K562 (cell line): ENCODE data around the gene ITPR1. TPM values are rescaled to one million over a fixed set of nuclear protein-coding genes. Genes with fewer than 3 reads are reported as not detected.

Experiments
- CC2D1A ChIP-seq: fragments of 450-650 bp; IDR thresholded peaks from 2 replicates; pipeline ENCODE4 v1.6.1; 2017; ENCODE audit warnings: mild to moderate bottlenecking
- CEBPB ChIP-seq: fragments of 450-650 bp; IDR thresholded peaks from 2 replicates; pipeline ENCODE4 v1.6.1; 2016; ENCODE audit warnings: missing genetic modification characterization, missing compliant biosample characterization
- DACH1 ChIP-seq: fragments of 450-650 bp; IDR thresholded peaks from 2 replicates; pipeline ENCODE4 v1.6.1; 2018; ENCODE audit not compliant: partially characterized antibody
- FOS ChIP-seq: IDR thresholded peaks from 3 replicates; pipeline ENCODE4 v1.6.1; 2011; ENCODE audit not compliant: insufficient read length; ENCODE audit errors: extremely low read depth
- FOSL1 ChIP-seq: fragments of 200-800 bp; sonication (Bioruptor generic); conservative IDR thresholded peaks from 2 replicates; pipeline ENCODE4 v1.6.1; 2016; ENCODE audit warnings: missing genetic modification characterization, missing compliant biosample characterization
- GATAD2B ChIP-seq: fragments of 450-650 bp; IDR thresholded peaks from 2 replicates; pipeline ENCODE4 v1.6.1; 2017; ENCODE audit warnings: mild to moderate bottlenecking, borderline replicate concordance
- HDAC1 ChIP-seq, 2 experiments: fragments of 450-650 bp; IDR thresholded peaks; 2 replicates each; pipeline ENCODE4 v1.6.1; 2016 to 2017; ENCODE audit warnings: inconsistent platforms in 1 of 2, mild to moderate bottlenecking in 1 of 2, moderate library complexity in 1 of 2
- HLTF ChIP-seq: fragments of 450-650 bp; IDR thresholded peaks from 2 replicates; pipeline ENCODE4 v1.6.1; 2016
- JUN ChIP-seq, 2 experiments: sonication (generic) in 1 of 2; formaldehyde crosslinking in 1 of 2; IDR thresholded peaks; 2 replicates each; pipeline versions ENCODE4 v1.6.1 to v1.8.0; 2012 to 2022; ENCODE audit warnings: borderline replicate concordance in 2 of 2, mild to moderate bottlenecking in 2 of 2, improper control_type of control experiment in 1 of 2, low read depth in 1 of 2, low read length in 1 of 2, missing genetic modification reagents in 1 of 2
- MTA1 ChIP-seq: fragments of 450-650 bp; IDR thresholded peaks from 2 replicates; pipeline ENCODE4 v1.6.1; 2017; ENCODE audit warnings: borderline replicate concordance
- SMARCA4 ChIP-seq: fragments of 450-650 bp; IDR thresholded peaks from 2 replicates; pipeline ENCODE4 v1.6.1; 2016
- SMARCE1 ChIP-seq: fragments of 450-650 bp; IDR thresholded peaks from 2 replicates; pipeline ENCODE4 v1.7.1; 2016; ENCODE audit warnings: mild to moderate bottlenecking
- TCF3 ChIP-seq: sonication (generic); formaldehyde crosslinking; IDR thresholded peaks from 2 replicates; pipeline ENCODE4 v1.4.0; 2020; ENCODE audit warnings: mild to moderate bottlenecking, missing genetic modification reagents
- ZNF23 ChIP-seq: fragments of 250-450 bp; sonication (Bioruptor Pico); IDR thresholded peaks from 2 replicates; pipeline ENCODE4 v1.4.0; 2020; ENCODE audit warnings: mild to moderate bottlenecking
- ZNF316 ChIP-seq: fragments of 450-650 bp; IDR thresholded peaks from 2 replicates; pipeline ENCODE4 v1.6.1; 2016
- polyA plus RNA-seq, 8 experiments: library from polyadenylated mRNA; depleted of rRNA in 4 of 8; stranded (reverse) in 5 of 8; unstranded in 3 of 8; fragments of >200 nt; fragmentation: Nextera tagmentation in 2 of 8; fragmentation: Illumina TruSeq in 1 of 8; extraction: Ambion mirVana in 2 of 8; extraction: Trizol in 1 of 8; gene quantifications; 2 replicates each; pipeline versions ENCODE4 v1.2.1 to v1.2.3, GENCODE V29; 2011 to 2014; ENCODE audit warnings: inconsistent platforms in 1 of 8, missing spikeins in 1 of 8
- total RNA-seq, 7 experiments: library from RNA; depleted of rRNA in 6 of 7; stranded (reverse); fragments of >200 nt in 6 of 7; fragmentation: Illumina TruSeq in 2 of 7; extraction: Trizol in 2 of 7; gene quantifications; 2 replicates each; pipeline versions ENCODE4 v1.2.1 to v1.2.3, GENCODE V29; 2011 to 2021; ENCODE audit warnings: low replicate concordance in 1 of 7
- TF ChIP-seq, protein P1 (sequence below): fragments of 200-600 bp; sonication (generic); IDR thresholded peaks from one replicate; pipeline ENCODE4 v1.6.1; 2012; ENCODE audit warnings: mild to moderate bottlenecking, low read depth, low read length, inconsistent platforms

ITPR1 gene
- total and polyA plus RNA-seq, 9 of the 15 experiments (the other 6 are each of a cell fraction or from before 2014, with no cell fraction given) = 22.4 to 40.0 (median 27.4) TPM

DNA sequence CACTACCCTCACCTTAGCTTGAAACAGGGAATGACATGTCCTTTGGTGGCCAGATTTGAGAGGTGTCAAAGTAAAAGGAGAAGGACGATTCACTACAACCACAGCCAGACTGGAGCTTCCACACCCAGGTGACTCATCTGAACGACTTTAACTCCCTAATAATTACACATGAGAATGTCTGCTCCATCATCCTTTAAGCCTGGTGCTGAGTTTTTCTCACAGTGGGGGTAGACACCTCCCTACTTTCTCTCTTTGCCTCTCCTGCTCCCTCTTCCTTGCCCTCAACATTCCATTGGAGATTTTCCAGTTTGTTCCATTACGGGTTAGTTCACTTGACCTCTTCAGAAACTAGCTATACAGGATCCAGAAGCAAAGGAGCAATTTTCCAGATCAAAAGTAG lies 331.8 kb downstream of the ITPR1 start (continued):
- TF ChIP-seq, protein P1, sequence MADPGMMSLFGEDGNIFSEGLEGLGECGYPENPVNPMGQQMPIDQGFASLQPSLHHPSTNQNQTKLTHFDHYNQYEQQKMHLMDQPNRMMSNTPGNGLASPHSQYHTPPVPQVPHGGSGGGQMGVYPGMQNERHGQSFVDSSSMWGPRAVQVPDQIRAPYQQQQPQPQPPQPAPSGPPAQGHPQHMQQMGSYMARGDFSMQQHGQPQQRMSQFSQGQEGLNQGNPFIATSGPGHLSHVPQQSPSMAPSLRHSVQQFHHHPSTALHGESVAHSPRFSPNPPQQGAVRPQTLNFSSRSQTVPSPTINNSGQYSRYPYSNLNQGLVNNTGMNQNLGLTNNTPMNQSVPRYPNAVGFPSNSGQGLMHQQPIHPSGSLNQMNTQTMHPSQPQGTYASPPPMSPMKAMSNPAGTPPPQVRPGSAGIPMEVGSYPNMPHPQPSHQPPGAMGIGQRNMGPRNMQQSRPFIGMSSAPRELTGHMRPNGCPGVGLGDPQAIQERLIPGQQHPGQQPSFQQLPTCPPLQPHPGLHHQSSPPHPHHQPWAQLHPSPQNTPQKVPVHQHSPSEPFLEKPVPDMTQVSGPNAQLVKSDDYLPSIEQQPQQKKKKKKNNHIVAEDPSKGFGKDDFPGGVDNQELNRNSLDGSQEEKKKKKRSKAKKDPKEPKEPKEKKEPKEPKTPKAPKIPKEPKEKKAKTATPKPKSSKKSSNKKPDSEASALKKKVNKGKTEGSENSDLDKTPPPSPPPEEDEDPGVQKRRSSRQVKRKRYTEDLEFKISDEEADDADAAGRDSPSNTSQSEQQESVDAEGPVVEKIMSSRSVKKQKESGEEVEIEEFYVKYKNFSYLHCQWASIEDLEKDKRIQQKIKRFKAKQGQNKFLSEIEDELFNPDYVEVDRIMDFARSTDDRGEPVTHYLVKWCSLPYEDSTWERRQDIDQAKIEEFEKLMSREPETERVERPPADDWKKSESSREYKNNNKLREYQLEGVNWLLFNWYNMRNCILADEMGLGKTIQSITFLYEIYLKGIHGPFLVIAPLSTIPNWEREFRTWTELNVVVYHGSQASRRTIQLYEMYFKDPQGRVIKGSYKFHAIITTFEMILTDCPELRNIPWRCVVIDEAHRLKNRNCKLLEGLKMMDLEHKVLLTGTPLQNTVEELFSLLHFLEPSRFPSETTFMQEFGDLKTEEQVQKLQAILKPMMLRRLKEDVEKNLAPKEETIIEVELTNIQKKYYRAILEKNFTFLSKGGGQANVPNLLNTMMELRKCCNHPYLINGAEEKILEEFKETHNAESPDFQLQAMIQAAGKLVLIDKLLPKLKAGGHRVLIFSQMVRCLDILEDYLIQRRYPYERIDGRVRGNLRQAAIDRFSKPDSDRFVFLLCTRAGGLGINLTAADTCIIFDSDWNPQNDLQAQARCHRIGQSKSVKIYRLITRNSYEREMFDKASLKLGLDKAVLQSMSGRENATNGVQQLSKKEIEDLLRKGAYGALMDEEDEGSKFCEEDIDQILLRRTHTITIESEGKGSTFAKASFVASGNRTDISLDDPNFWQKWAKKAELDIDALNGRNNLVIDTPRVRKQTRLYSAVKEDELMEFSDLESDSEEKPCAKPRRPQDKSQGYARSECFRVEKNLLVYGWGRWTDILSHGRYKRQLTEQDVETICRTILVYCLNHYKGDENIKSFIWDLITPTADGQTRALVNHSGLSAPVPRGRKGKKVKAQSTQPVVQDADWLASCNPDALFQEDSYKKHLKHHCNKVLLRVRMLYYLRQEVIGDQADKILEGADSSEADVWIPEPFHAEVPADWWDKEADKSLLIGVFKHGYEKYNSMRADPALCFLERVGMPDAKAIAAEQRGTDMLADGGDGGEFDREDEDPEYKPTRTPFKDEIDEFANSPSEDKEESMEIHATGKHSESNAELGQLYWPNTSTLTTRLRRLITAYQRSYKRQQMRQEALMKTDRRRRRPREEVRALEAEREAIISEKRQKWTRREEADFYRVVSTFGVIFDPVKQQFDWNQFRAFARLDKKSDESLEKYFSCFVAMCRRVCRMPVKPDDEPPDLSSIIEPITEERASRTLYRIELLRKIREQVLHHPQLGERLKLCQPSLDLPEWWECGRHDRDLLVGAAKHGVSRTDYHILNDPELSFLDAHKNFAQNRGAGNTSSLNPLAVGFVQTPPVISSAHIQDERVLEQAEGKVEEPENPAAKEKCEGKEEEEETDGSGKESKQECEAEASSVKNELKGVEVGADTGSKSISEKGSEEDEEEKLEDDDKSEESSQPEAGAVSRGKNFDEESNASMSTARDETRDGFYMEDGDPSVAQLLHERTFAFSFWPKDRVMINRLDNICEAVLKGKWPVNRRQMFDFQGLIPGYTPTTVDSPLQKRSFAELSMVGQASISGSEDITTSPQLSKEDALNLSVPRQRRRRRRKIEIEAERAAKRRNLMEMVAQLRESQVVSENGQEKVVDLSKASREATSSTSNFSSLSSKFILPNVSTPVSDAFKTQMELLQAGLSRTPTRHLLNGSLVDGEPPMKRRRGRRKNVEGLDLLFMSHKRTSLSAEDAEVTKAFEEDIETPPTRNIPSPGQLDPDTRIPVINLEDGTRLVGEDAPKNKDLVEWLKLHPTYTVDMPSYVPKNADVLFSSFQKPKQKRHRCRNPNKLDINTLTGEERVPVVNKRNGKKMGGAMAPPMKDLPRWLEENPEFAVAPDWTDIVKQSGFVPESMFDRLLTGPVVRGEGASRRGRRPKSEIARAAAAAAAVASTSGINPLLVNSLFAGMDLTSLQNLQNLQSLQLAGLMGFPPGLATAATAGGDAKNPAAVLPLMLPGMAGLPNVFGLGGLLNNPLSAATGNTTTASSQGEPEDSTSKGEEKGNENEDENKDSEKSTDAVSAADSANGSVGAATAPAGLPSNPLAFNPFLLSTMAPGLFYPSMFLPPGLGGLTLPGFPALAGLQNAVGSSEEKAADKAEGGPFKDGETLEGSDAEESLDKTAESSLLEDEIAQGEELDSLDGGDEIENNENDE = no peak
- peak; percentile 8; the same call in 1 of the 2 replicates for TF ChIP-seq ZNF316
- no peak for TF ChIP-seq CC2D1A
- no peak for TF ChIP-seq CEBPB (tag)
- TF ChIP-seq SMARCA4 = peak; percentile 22; the same call in 1 of the 2 replicates
- TF ChIP-seq TCF3 (CRISPR knock-in tag) = 0 out of 2 replicates have a peak, but pooled peaks have one; percentile 5
- 0 out of 2 replicates have a peak, but pooled peaks have one; percentile 21 for TF ChIP-seq MTA1
- peak; percentile 91 for TF ChIP-seq FOSL1 (tag)
- no peak for TF ChIP-seq ZNF23 (CRISPR knock-in tag)
- peak; percentile 92 for TF ChIP-seq JUN (IDR thresholded peaks at IDR 0.05; ENCODE audit: borderline replicate concordance, low read depth, low read length)
- no peak for TF ChIP-seq JUN (CRISPR knock-in tag; IDR thresholded peaks at IDR 0.05; ENCODE audit: borderline replicate concordance)
- peak; percentile 80 for TF ChIP-seq DACH1
- TF ChIP-seq HDAC1 (IDR thresholded peaks at IDR 0.05) = peak in 1 of 2 experiments; percentile 51; a peak in 1 of 4 replicates
- no peak for TF ChIP-seq HLTF
- TF ChIP-seq FOS = peak; percentile 13
- TF ChIP-seq SMARCE1 = peak; percentile 67
- no peak for TF ChIP-seq GATAD2B
